OCI-LY7 (cell line): ENCODE data around the gene CNOT6. TPM values are rescaled to one million over a fixed set of nuclear protein-coding genes. Genes with fewer than 3 reads are reported as not detected.

Experiments
- BruUV-seq: library from RNA; stranded (reverse); fragments of 400-500 nt; replicated peaks from 2 replicates; lab custom pipeline; 2021; lab: Mats Ljungman, UMichigan
- CTCF ChIA-PET: fragments of 300-600 bp; sonication (Branson Sonifier 250); formaldehyde crosslinking; loops from one replicate; lab custom pipeline; 2022; ENCODE audit warnings: antibody characterized with exemption; ENCODE audit not compliant: unreplicated experiment; lab: Charles Lee
- POLR2A ChIA-PET: fragments of 300-600 bp; sonication (Branson Sonifier 250); formaldehyde crosslinking; loops from one replicate; lab custom pipeline; 2022; ENCODE audit warnings: antibody characterized with exemption; lab: Charles Lee
- DNase-seq: peaks from one replicate; pipeline ENCODE4 v3.0.0-alpha.2; 2015; ENCODE audit warnings: low spot score
- H2AFZ ChIP-seq: fragments of 200-600 bp; sonication (generic), shearing (Covaris generic); 2 replicates; pipeline ENCODE4 v1.6.1; 2014; ENCODE audit warnings: mild to moderate bottlenecking, antibody characterized with exemption, low read length, moderate library complexity
- H3K27ac ChIP-seq: fragments of 200-600 bp; sonication (generic); 2 replicates; pipeline ENCODE4 v1.5.1; 2014; ENCODE audit warnings: mixed run types, low read depth, mild to moderate bottlenecking, moderate library complexity, low read length, inconsistent platforms; ENCODE audit not compliant: poor library complexity, severe bottlenecking
- H3K36me3 ChIP-seq: fragments of 200-600 bp; sonication (generic); 2 replicates; pipeline ENCODE4 v1.6.1; 2014; ENCODE audit warnings: mild to moderate bottlenecking, antibody characterized with exemption, low read length, moderate library complexity, mixed read lengths; ENCODE audit not compliant: insufficient read depth
- H3K4me1 ChIP-seq: fragments of 200-600 bp; sonication (generic); 2 replicates; pipeline ENCODE4 v1.5.1; 2014; ENCODE audit warnings: mild to moderate bottlenecking, low read length; ENCODE audit not compliant: insufficient read depth, poor library complexity, severe bottlenecking
- H3K4me2 ChIP-seq: fragments of 200-600 bp; sonication (generic); 2 replicates; pipeline ENCODE4 v1.6.1; 2014; ENCODE audit warnings: mild to moderate bottlenecking, low read length
- H3K4me3 ChIP-seq: fragments of 200-600 bp; sonication (generic); 2 replicates; pipeline ENCODE4 v1.5.1; 2014; ENCODE audit warnings: mild to moderate bottlenecking, low read depth, low read length; ENCODE audit not compliant: poor library complexity, severe bottlenecking
- H3K79me2 ChIP-seq: fragments of 200-600 bp; sonication (generic); 2 replicates; pipeline ENCODE4 v1.6.1; 2016; ENCODE audit warnings: low read depth, mild to moderate bottlenecking, low read length, moderate library complexity, mixed read lengths; ENCODE audit not compliant: insufficient read depth
- H3K9me2 ChIP-seq: fragments of 200-600 bp; sonication (generic); 2 replicates; pipeline ENCODE4 v1.6.1; 2016; ENCODE audit warnings: mild to moderate bottlenecking, low read length, mixed read lengths; ENCODE audit not compliant: insufficient read depth
- H3K9me3 ChIP-seq: fragments of 200-600 bp; sonication (generic); 2 replicates; pipeline ENCODE4 v1.6.1; 2014; ENCODE audit warnings: mild to moderate bottlenecking, mixed run types, low read length, mixed read lengths
- H4K20me1 ChIP-seq: fragments of 200-600 bp; sonication (generic); 2 replicates; pipeline ENCODE4 v1.6.1; 2014; ENCODE audit warnings: mild to moderate bottlenecking, antibody characterized with exemption, low read length, moderate library complexity, mixed read lengths; ENCODE audit not compliant: insufficient read depth
- EZH2phosphoT487 ChIP-seq: fragments of 200-600 bp; sonication (generic); IDR thresholded peaks from 2 replicates; pipeline ENCODE4 v1.6.1; 2018; ENCODE audit warnings: low read depth, borderline replicate concordance, mild to moderate bottlenecking, mixed run types, antibody characterized with exemption, low read length, moderate library complexity, mixed read lengths
- intact Hi-C: fragments of 100-400 bp; cut with micrococcal nuclease; formaldehyde crosslinking; loops from one replicate; pipeline ENCODE4 v1.10.0; 2022; ENCODE audit not compliant: unreplicated experiment
- total RNA-seq, 2 experiments: library from RNA; depleted of rRNA in 1 of 2; stranded (reverse); fragments of >200 nt in 1 of 2; shearing (Covaris generic) in 1 of 2; gene quantifications; 2 replicates each; pipeline ENCODE4 v1.2.3, GENCODE V29; 2014 to 2022
- TF ChIP-seq, protein P1 (sequence below): fragments of 200-600 bp; sonication (generic); conservative IDR thresholded peaks from 2 replicates; pipeline ENCODE4 v1.5.1; 2014; ENCODE audit warnings: mild to moderate bottlenecking, antibody characterized with exemption, low read length, moderate library complexity, mixed read lengths

The CNOT6 gene
- total RNA-seq, 2 experiments from 2014 or later = 9.4 to 30.1 TPM

DNA sequence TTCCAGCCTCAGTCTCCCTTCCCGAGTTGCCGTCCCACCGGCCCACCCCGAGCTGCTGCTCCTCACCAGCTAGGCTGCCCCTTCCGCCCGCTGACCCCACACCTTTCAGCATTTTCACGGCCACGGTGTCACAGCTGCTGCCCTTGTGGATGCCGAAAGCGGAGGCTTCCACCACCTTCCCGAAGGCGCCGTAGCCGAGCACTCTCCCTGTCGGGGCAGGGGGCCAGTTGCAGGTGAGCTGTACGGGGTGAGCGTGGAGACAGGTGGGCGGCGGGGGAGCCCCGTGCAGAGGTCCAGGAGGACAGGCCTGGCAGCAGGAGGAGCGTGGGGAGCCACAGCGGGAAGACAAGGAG, 125.4 kb downstream of the CNOT6 start:
- CTCF ChIA-PET = no interaction called here
- POLR2A ChIA-PET = no interaction called here
- BruUV-seq = no TSS peak

DNA sequence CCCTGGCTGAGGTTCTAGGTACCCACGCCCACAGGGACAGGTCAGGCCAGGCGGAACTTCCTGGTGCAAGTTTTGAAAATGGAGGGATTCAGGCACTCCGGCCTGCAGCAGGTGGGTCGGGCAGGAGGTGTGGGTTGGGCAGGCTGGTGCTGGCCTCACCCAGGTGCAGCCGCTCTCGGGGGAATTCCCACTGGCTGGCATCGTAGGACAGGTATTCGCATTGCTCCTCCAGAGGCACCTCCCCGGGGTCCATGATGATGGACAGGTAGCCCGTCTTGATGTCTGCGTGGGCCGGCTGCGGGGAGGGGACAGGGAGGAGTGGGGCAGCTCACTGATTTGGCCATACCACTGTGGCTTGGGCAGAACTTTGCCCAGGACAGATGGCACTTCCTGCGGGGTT, 125.8 kb downstream of the CNOT6 start:
- no peak overlapping the region for H2AFZ ChIP-seq
- H3K9me2 ChIP-seq = no peaks in the 10 kb centered on the region
- intact Hi-C loops = no loop called here
- no peaks in the 10 kb centered on the region for H3K79me2 ChIP-seq
- no peak overlapping the region for H3K27ac ChIP-seq
- no peak for TF ChIP-seq EZH2phosphoT487
- TF ChIP-seq, protein P1, sequence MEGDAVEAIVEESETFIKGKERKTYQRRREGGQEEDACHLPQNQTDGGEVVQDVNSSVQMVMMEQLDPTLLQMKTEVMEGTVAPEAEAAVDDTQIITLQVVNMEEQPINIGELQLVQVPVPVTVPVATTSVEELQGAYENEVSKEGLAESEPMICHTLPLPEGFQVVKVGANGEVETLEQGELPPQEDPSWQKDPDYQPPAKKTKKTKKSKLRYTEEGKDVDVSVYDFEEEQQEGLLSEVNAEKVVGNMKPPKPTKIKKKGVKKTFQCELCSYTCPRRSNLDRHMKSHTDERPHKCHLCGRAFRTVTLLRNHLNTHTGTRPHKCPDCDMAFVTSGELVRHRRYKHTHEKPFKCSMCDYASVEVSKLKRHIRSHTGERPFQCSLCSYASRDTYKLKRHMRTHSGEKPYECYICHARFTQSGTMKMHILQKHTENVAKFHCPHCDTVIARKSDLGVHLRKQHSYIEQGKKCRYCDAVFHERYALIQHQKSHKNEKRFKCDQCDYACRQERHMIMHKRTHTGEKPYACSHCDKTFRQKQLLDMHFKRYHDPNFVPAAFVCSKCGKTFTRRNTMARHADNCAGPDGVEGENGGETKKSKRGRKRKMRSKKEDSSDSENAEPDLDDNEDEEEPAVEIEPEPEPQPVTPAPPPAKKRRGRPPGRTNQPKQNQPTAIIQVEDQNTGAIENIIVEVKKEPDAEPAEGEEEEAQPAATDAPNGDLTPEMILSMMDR = no peak
- DNase-seq = no peak
- H3K36me3 ChIP-seq = no peaks in the 10 kb centered on the region
- no peak overlapping the region for H3K4me3 ChIP-seq
- ChIA-PET CTCF (no interaction called here), POLR2A (no interaction called here)
- H3K4me2 ChIP-seq = no peak overlapping the region
- H3K4me1 ChIP-seq = peaks cover 6% of the 10 kb centered on the region
- H3K9me3 ChIP-seq = no peaks in the 10 kb centered on the region
- no peaks in the 10 kb centered on the region for H4K20me1 ChIP-seq
- BruUV-seq = no TSS peak

More for the DNA sequence above, 125.4 kb downstream of the CNOT6 start:
- TF ChIP-seq, protein P1 = no peak
- no peak for TF ChIP-seq EZH2phosphoT487
- Histone ChIP-seq H3K79me2 (no peaks in the 10 kb centered on the region), H4K20me1 (no peaks in the 10 kb centered on the region), H3K9me3 (no peaks in the 10 kb centered on the region), H3K4me3 (no peak overlapping the region), H2AFZ (no peak overlapping the region), H3K9me2 (no peaks in the 10 kb centered on the region), H3K36me3 (no peaks in the 10 kb centered on the region), H3K4me2 (no peak overlapping the region), H3K4me1 (peaks cover 6% of the 10 kb centered on the region), H3K27ac (no peak overlapping the region)
- intact Hi-C loops = no loop called here
- no peak for DNase-seq

DNA sequence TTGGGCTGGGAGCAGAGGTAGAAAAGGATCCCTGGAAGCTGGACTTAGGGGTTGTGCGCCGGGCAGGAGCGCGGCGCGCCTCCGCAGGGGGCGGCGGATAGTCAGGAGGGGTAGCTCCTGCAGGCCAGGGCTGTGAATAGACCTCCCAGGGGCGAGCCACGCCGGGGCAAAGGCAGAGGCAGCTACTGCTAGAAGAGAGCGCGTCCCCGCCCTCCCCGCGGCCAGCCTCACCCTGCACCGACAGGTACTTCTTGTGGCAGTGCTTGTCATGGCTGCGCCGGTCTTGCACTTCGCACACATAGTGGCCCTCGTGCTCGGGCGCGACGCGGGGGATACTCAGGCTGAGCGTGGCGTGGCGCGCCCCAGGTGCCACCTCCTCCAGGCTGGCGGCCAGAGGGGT, 127.1 kb downstream of the CNOT6 start:
- intact Hi-C loops = no loop called here
- H3K4me3 ChIP-seq = no peak overlapping the region
- POLR2A ChIA-PET = no interaction called here
- H3K79me2 ChIP-seq = no peaks in the 10 kb centered on the region
- peaks cover 6% of the 10 kb centered on the region for H3K4me1 ChIP-seq
- no peak overlapping the region for H2AFZ ChIP-seq
- no peak for DNase-seq
- no peaks in the 10 kb centered on the region for H4K20me1 ChIP-seq
- CTCF ChIA-PET = no interaction called here
- no peaks in the 10 kb centered on the region for H3K9me2 ChIP-seq
- H3K4me2 ChIP-seq = no peak overlapping the region
- no peak for TF ChIP-seq EZH2phosphoT487
- TF ChIP-seq, protein P1 = no peak
- H3K9me3 ChIP-seq = no peaks in the 10 kb centered on the region
- no peaks in the 10 kb centered on the region for H3K36me3 ChIP-seq
- H3K27ac ChIP-seq = no peak overlapping the region
- BruUV-seq = no TSS peak
